ENCODE results near the gene KIAA1210.

GRCh38 chrX:119028733-119029330 lies 98.8 kb downstream of the KIAA1210 start:
- no peak for TF ChIP-seq CTCF (IDR thresholded peaks at IDR 0.05)
- TF ChIP-seq POLR2A (IDR thresholded peaks at IDR 0.05), result no peak
